Bronchial epithelial cell (primary cell): ENCODE measurements around the gene PPP1R3G. TPM values are rescaled to one million over a fixed set of nuclear protein-coding genes. Genes with fewer than 3 reads are reported as not detected.

Experiments used
- DNase-seq: peaks from one replicate; pipeline ENCODE4 v3.0.0-alpha.2; 2010; ENCODE audit warnings: low read depth
- FAIRE-seq: peaks from 2 replicates; lab custom pipeline; 2011; peaks lifted over from hg19 to GRCh38; lab: Jason Lieb, UNC
- H3K27me3 ChIP-seq: 2 replicates; pipeline ENCODE4 v1.5.1; 2011; ENCODE audit warnings: low read length; ENCODE audit not compliant: control insufficient read depth, insufficient read depth
- H3K36me3 ChIP-seq: 2 replicates; pipeline ENCODE4 v1.5.1; 2011; ENCODE audit warnings: low read length; ENCODE audit not compliant: control insufficient read depth, insufficient read depth
- H3K4me3 ChIP-seq: 2 replicates; pipeline ENCODE4 v1.5.1; 2011; ENCODE audit warnings: mild to moderate bottlenecking, low read depth, low read length, control low read depth
- CTCF ChIP-seq: IDR thresholded peaks from 2 replicates; pipeline ENCODE4 v1.5.1; 2011; ENCODE audit warnings: mild to moderate bottlenecking, moderate library complexity, low read length, control low read depth, inconsistent platforms; ENCODE audit not compliant: insufficient read depth, severe bottlenecking
- total RNA-seq: library from RNA; depleted of rRNA; stranded (reverse); fragments of >200 nt; gene quantifications from 2 replicates; pipeline ENCODE4 v1.2.1, GENCODE V29; 2014

Gene PPP1R3G
- total RNA-seq, 1 donor from 2014 or later: 1.8 TPM

GRCh38 chr6:5081955-5082354, 3.2 kb upstream of the PPP1R3G start:
- TF ChIP-seq CTCF: no peak
- Histone ChIP-seq H3K36me3 (no peaks in the 10 kb centered on the region), H3K27me3 (peaks cover 6% of the 10 kb centered on the region), H3K4me3 (no peak overlapping the region)
- DNase-seq (peak; percentile 38), FAIRE-seq (no peak)

GRCh38 chr6:5082487-5083306, 2.4 kb upstream of the PPP1R3G start:
- Histone ChIP-seq H3K27me3 (peaks cover 6% of the 10 kb centered on the region), H3K4me3 (no peak overlapping the region), H3K36me3 (no peaks in the 10 kb centered on the region)
- TF ChIP-seq CTCF: no peak
- FAIRE-seq (peak; percentile 97), DNase-seq (peak; percentile 97)

- FAIRE-seq (no peak), DNase-seq (no peak)
- Histone ChIP-seq H3K4me3 (no peak overlapping the region), H3K36me3 (no peaks in the 10 kb centered on the region), H3K27me3 (peaks cover 6% of the 10 kb centered on the region)
- no peak for TF ChIP-seq CTCF
These were observed 1.9 kb upstream of the PPP1R3G start for GRCh38 chr6:5083307-5083583.

GRCh38 chr6:5083813-5084359, 1.3 kb upstream of the PPP1R3G start:
- TF ChIP-seq CTCF: no peak
- FAIRE-seq (no peak), DNase-seq (no peak)
- H3K27me3 ChIP-seq: peaks cover 6% of the 10 kb centered on the region
- no peak overlapping the region for H3K4me3 ChIP-seq
- H3K36me3 ChIP-seq: no peaks in the 10 kb centered on the region

GRCh38 chr6:5084360-5084780, 771 bp upstream of the PPP1R3G start:
- FAIRE-seq (no peak), DNase-seq (no peak)
- TF ChIP-seq CTCF: no peak
- Histone ChIP-seq H3K36me3 (no peaks in the 10 kb centered on the region), H3K4me3 (peak overlapping the region; percentile 47), H3K27me3 (peaks cover 6% of the 10 kb centered on the region)
